H1 (cell line): ENCODE data around the gene ARHGAP4. TPM values are rescaled to one million over a fixed set of nuclear protein-coding genes. Genes with fewer than 3 reads are reported as not detected.

ENCODE experiments used
- CTCF ChIA-PET: fragments of 300-600 bp; sonication (Branson Sonifier 250); formaldehyde crosslinking; loops from one replicate; lab custom pipeline; 2021; ENCODE audit not compliant: partially characterized antibody; lab: Charles Lee
- POLR2A ChIA-PET: fragments of 300-600 bp; sonication (Branson Sonifier 250); formaldehyde crosslinking; loops from one replicate; lab custom pipeline; 2021; ENCODE audit warnings: inconsistent platforms; ENCODE audit not compliant: partially characterized antibody; lab: Charles Lee
- DNase-seq, 2 experiments: peaks; one replicate each; pipeline versions ENCODE4 v3.0.0 to v3.0.0-alpha.2; 2010 to 2022; ENCODE audit warnings: low spot score in 2 of 2, low read depth in 1 of 2, mixed read lengths in 1 of 2
- FAIRE-seq: peaks from 2 replicates; lab custom pipeline; 2011; peaks lifted over from hg19 to GRCh38; lab: Jason Lieb, UNC
- H2AFZ ChIP-seq: 2 replicates; pipeline ENCODE4 v1.8.1; 2012; ENCODE audit warnings: low read length, inconsistent platforms
- H2AK5ac ChIP-seq: 2 replicates; pipeline ENCODE4 v1.6.1; 2013; ENCODE audit warnings: low read depth, low read length
- H2BK120ac ChIP-seq: replicated peaks from 2 replicates; pipeline ENCODE3; 2013; ENCODE audit warnings: low read depth, low read length, inconsistent platforms
- H2BK12ac ChIP-seq: 2 replicates; pipeline ENCODE4 v1.6.1; 2013; ENCODE audit warnings: low read depth, low read length
- H2BK15ac ChIP-seq: 2 replicates; pipeline ENCODE4 v1.6.1; 2013; ENCODE audit warnings: low read length
- H2BK20ac ChIP-seq: 2 replicates; pipeline ENCODE4 v1.6.1; 2013; ENCODE audit warnings: low read length
- H2BK5ac ChIP-seq: 2 replicates; pipeline ENCODE4 v1.6.1; 2013; ENCODE audit warnings: low read depth, low read length
- H3K14ac ChIP-seq: 2 replicates; pipeline ENCODE4 v1.6.1; 2013; ENCODE audit warnings: inconsistent platforms; ENCODE audit not compliant: insufficient read length
- H3K18ac ChIP-seq: 2 replicates; pipeline ENCODE4 v1.6.1; 2013; ENCODE audit warnings: low read length; ENCODE audit errors: extremely low read depth
- H3K23ac ChIP-seq: 2 replicates; pipeline ENCODE4 v1.6.1; 2013; ENCODE audit warnings: inconsistent platforms; ENCODE audit not compliant: insufficient read length
- H3K23me2 ChIP-seq: 2 replicates; pipeline ENCODE4 v1.6.1; 2013; ENCODE audit warnings: low read depth, low read length
- H3K27ac ChIP-seq: 2 replicates; pipeline ENCODE4 v1.6.1; 2011; ENCODE audit warnings: low read depth, low read length, inconsistent platforms
- H3K27me3 ChIP-seq, 4 experiments: replicated peaks in 1 of 4; 1 replicate in 1 of 4; 2 replicates in 3 of 4; pipeline versions ENCODE4 v1.6.1 to v1.8.1; 2011 to 2013; ENCODE audit warnings: low read length in 3 of 4, mild to moderate bottlenecking in 3 of 4, inconsistent platforms in 2 of 4, mixed read lengths in 2 of 4, moderate library complexity in 1 of 4; ENCODE audit not compliant: control insufficient read depth in 3 of 4, insufficient read depth in 3 of 4; ENCODE audit errors: extremely low read depth in 1 of 4
- H3K36me3 ChIP-seq, 4 experiments: 2 replicates each; pipeline versions ENCODE4 v1.6.1 to v1.8.1; 2011 to 2013; ENCODE audit warnings: mild to moderate bottlenecking in 4 of 4, low read length in 3 of 4, moderate library complexity in 2 of 4, control low read depth in 1 of 4, inconsistent platforms in 1 of 4; ENCODE audit not compliant: insufficient read depth in 4 of 4, control insufficient read depth in 2 of 4
- H3K4ac ChIP-seq: replicated peaks from 2 replicates; pipeline ENCODE3; 2013; ENCODE audit warnings: low read length, low read depth, mixed read lengths, inconsistent platforms; ENCODE audit not compliant: insufficient read length
- H3K4me1 ChIP-seq, 4 experiments: replicated peaks in 1 of 4; 1 replicate in 1 of 4; 2 replicates in 3 of 4; pipeline versions ENCODE4 v1.6.1 to v1.8.1; 2011 to 2013; ENCODE audit warnings: low read length in 3 of 4, inconsistent platforms in 2 of 4, mixed read lengths in 1 of 4; ENCODE audit not compliant: insufficient read depth in 4 of 4, control insufficient read depth in 3 of 4
- H3K4me2 ChIP-seq, 2 experiments: 2 replicates each; pipeline versions ENCODE4 v1.6.1 to v1.8.1; 2011 to 2013; ENCODE audit warnings: low read depth in 2 of 2, low read length in 2 of 2, control low read depth in 1 of 2, inconsistent platforms in 1 of 2, mild to moderate bottlenecking in 1 of 2; ENCODE audit not compliant: insufficient read depth in 1 of 2
- H3K4me3 ChIP-seq, 4 experiments: fragments of 200-600, 300-600 bp in 1 of 4; sonication (generic), shearing (Covaris generic), sonication (Bioruptor Twin) in 1 of 4; 2 replicates each; pipeline versions ENCODE4 v1.5.1 to v1.8.1; 2011 to 2016; ENCODE audit warnings: low read length in 4 of 4, low read depth in 3 of 4, control low read depth in 2 of 4, inconsistent platforms in 2 of 4, mild to moderate bottlenecking in 2 of 4, mixed read lengths in 1 of 4, moderate library complexity in 1 of 4; ENCODE audit not compliant: insufficient read depth in 2 of 4; ENCODE audit errors: extremely low read depth in 1 of 4
- H3K56ac ChIP-seq: replicated peaks from 2 replicates; pipeline ENCODE3; 2013; ENCODE audit warnings: low read depth, mild to moderate bottlenecking, mixed read lengths, low read length, inconsistent platforms; ENCODE audit not compliant: insufficient read length
- H3K79me1 ChIP-seq: 2 replicates; pipeline ENCODE4 v1.6.1; 2013; ENCODE audit warnings: low read depth, low read length, control low read depth
- H3K79me2 ChIP-seq, 2 experiments: 2 replicates each; pipeline versions ENCODE4 v1.6.1 to v1.8.1; 2012 to 2013; ENCODE audit warnings: low read length in 2 of 2, mild to moderate bottlenecking in 2 of 2, inconsistent platforms in 1 of 2; ENCODE audit not compliant: insufficient read depth in 2 of 2, control insufficient read depth in 1 of 2
- H3K9ac ChIP-seq, 4 experiments: replicated peaks in 1 of 4; 1 replicate in 1 of 4; 2 replicates in 3 of 4; pipeline versions ENCODE4 v1.6.1 to v1.8.1; 2011 to 2013; ENCODE audit warnings: low read depth in 3 of 4, low read length in 3 of 4, control low read depth in 2 of 4, mild to moderate bottlenecking in 2 of 4, moderate library complexity in 2 of 4, inconsistent platforms in 1 of 4; ENCODE audit errors: extremely low read depth in 1 of 4
- H3K9me3 ChIP-seq, 2 experiments: 2 replicates each; pipeline versions ENCODE4 v1.6.1 to v1.8.1; 2012 to 2013; ENCODE audit warnings: mild to moderate bottlenecking in 2 of 2, moderate library complexity in 2 of 2, control low read depth in 1 of 2, inconsistent platforms in 1 of 2, low read depth in 1 of 2, low read length in 1 of 2, mixed read lengths in 1 of 2; ENCODE audit not compliant: insufficient read depth in 2 of 2
- H4K20me1 ChIP-seq, 2 experiments: replicated peaks in 1 of 2; 2 replicates each; pipeline versions ENCODE3 to v1.8.1; 2011 to 2013; ENCODE audit warnings: inconsistent platforms in 2 of 2, low read length in 2 of 2, mild to moderate bottlenecking in 1 of 2; ENCODE audit not compliant: insufficient read depth in 2 of 2, control insufficient read depth in 1 of 2
- H4K5ac ChIP-seq: 2 replicates; pipeline ENCODE4 v1.6.1; 2013; ENCODE audit warnings: low read length, low read depth, mixed read lengths, inconsistent platforms; ENCODE audit not compliant: insufficient read length
- H4K8ac ChIP-seq: 2 replicates; pipeline ENCODE4 v1.8.0; 2013; ENCODE audit warnings: mild to moderate bottlenecking, moderate library complexity, low read length, inconsistent platforms; ENCODE audit not compliant: insufficient read depth; ENCODE audit errors: extremely low read depth
- H4K91ac ChIP-seq: replicated peaks from 2 replicates; pipeline ENCODE3; 2013; ENCODE audit warnings: low read length, mixed read lengths, inconsistent platforms; ENCODE audit not compliant: insufficient read length
- BCL11A ChIP-seq, 2 experiments: IDR thresholded peaks; one replicate each; pipeline ENCODE4 v1.6.1; 2011; ENCODE audit warnings: low read depth in 2 of 2, low read length in 2 of 2, mild to moderate bottlenecking in 2 of 2
- BRCA1 ChIP-seq: IDR thresholded peaks from 2 replicates; pipeline ENCODE4 v1.6.1; 2012; ENCODE audit warnings: low read depth, low read length, improper control_type of control experiment
- CHD2 ChIP-seq: IDR thresholded peaks from 2 replicates; pipeline ENCODE4 v1.6.1; 2012; ENCODE audit warnings: low read length, improper control_type of control experiment
- CREB1 ChIP-seq: IDR thresholded peaks from 2 replicates; pipeline ENCODE4 v1.6.1; 2012; ENCODE audit warnings: inconsistent platforms
- POU5F1 ChIP-seq: IDR thresholded peaks from 2 replicates; pipeline ENCODE4 v1.6.1; 2011; ENCODE audit warnings: low read depth, mild to moderate bottlenecking, low read length, moderate library complexity
- RFX5 ChIP-seq: IDR thresholded peaks from 2 replicates; pipeline ENCODE4 v1.6.1; 2011; ENCODE audit warnings: low read depth, low read length, improper control_type of control experiment, borderline replicate concordance
- TAF1 ChIP-seq: IDR thresholded peaks from 2 replicates; pipeline ENCODE4 v1.6.1; 2011; ENCODE audit warnings: mild to moderate bottlenecking, low read depth, low read length
- TAF7 ChIP-seq: optimal IDR thresholded peaks from 2 replicates; pipeline ENCODE3; 2011; ENCODE audit warnings: low read depth, mild to moderate bottlenecking, inconsistent platforms, low read length, moderate library complexity, borderline replicate concordance
- TBP ChIP-seq: IDR thresholded peaks from 2 replicates; pipeline ENCODE4 v1.6.1; 2011; ENCODE audit warnings: low read depth, low read length, improper control_type of control experiment
- TEAD4 ChIP-seq: IDR thresholded peaks from 2 replicates; pipeline ENCODE4 v1.6.1; 2012; ENCODE audit warnings: low read depth, low read length, inconsistent platforms, mixed read lengths
- YY1 ChIP-seq: IDR thresholded peaks from 2 replicates; pipeline ENCODE4 v1.6.1; 2011; ENCODE audit warnings: low read depth, mild to moderate bottlenecking, low read length
- WGBS, 2 experiments: shearing (Covaris generic) in 1 of 2; methylation state at CpG; one replicate each; pipeline versions ENCODE4 v1.1.6 to v1.1.7; 2013 to 2015; ENCODE audit warnings: low lambda C conversion rate in 2 of 2, mixed read lengths in 2 of 2, inconsistent platforms in 1 of 2, low coverage in 1 of 2, missing lambda C conversion rate in 1 of 2; ENCODE audit not compliant: insufficient replicate concordance in 2 of 2, insufficient coverage in 1 of 2, insufficient read length in 1 of 2; ENCODE audit errors: extremely low coverage in 1 of 2, missing lambda C conversion rate in 1 of 2; 5-methylcytosine and 5-hydroxymethylcytosine counted together
- polyA plus RNA-seq, 7 experiments: library from polyadenylated mRNA; depleted of rRNA in 3 of 7; stranded (reverse) in 5 of 7; unstranded in 2 of 7; fragments of >200 nt in 5 of 7; fragments of 200-250 nt in 2 of 7; gene quantifications; 1 replicate in 5 of 7; 2 replicates in 1 of 7; 4 replicates in 1 of 7; pipeline versions ENCODE4 v1.2.1 to v1.2.3, GENCODE V29; 2011 to 2013; ENCODE audit warnings: missing spikeins in 2 of 7, mixed read lengths in 2 of 7
- total RNA-seq: library from RNA; stranded (reverse); fragmentation: NEBNext Ultra II Directional; extraction: Animal tissue kit (Norgen Biotek cat#: 25700); gene quantifications from 2 replicates; pipeline ENCODE4 v1.2.1, GENCODE V29; 2021
- TF ChIP-seq, protein P1 (sequence below): IDR thresholded peaks from 2 replicates; pipeline ENCODE4 v1.6.1; 2011; ENCODE audit warnings: low read depth, mild to moderate bottlenecking, low read length; ENCODE audit not compliant: insufficient read depth

Gene ARHGAP4
- total and polyA plus RNA-seq, 2 of the 8 experiments (the other 6 are each of a cell fraction or from before 2014, with no cell fraction given), result 23.9 to 26.0 TPM

DNA sequence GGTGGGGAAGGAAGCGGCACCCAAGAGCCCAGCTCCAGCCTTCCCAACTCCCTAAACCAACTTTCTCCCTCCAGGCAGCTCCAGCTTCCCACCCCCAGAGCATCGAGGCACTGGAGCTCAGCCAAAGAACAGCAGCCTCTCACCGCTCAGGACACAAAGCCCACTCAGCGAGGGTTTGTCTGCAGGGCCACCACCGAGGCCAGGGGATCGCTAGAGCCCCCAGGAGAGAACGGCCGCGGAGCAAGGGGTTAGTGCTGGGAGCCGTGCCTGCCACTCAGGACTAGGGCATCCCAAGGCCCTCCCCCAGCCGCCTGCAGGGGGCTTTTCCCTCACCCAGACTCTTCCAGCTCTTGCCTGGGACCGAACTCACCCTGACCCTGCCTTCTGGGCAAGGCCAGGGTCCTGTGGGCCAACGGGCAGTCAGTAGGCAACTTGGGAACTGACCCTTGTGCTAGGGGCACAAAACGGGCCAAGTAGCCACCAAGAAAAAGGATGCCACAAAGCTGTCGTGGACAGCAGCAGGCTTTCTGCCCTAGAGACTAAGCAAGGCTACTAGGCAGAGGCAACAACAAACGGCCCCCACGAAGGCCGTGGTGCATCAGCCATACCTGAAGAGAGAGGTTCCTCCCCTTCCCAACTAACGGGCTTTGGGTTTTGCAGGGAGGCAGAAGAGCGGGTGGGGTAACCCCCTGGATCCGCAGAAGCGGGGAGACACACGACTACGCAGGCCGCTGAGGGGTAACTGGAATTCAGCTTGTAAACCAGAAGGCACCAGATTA is 43.2 kb upstream of the ARHGAP4 start:
- Histone ChIP-seq H3K79me2 (peaks cover 44 to 64% of the 10 kb centered on the region in 2 experiments), H3K4me1 (peaks cover 4 to 26% (median 16%) of the 10 kb centered on the region in 4 experiments), H3K56ac (no peak overlapping the region), H2AK5ac (no peak overlapping the region), H3K4me3 (peak overlapping the region; percentile 64 to 99 (median 82)), H3K23me2 (peaks cover 8% of the 10 kb centered on the region; the same call in 1 of the 2 replicates), H2BK15ac (no peak overlapping the region), H4K5ac (no peak overlapping the region), H2BK120ac (no peak overlapping the region), H3K14ac (no peak overlapping the region), H3K4me2 (peak overlapping the region; percentile 66 to 85), H3K9ac (peak overlapping the region in 2 of 4 experiments; percentile 8 to 30; a peak in 2 of 7 replicates), H2AFZ (no peak overlapping the region), H2BK5ac (no peak overlapping the region), H3K36me3 (no peaks in the 10 kb centered on the region), H3K79me1 (peaks cover 1% of the 10 kb centered on the region; the same call in 1 of the 2 replicates), H4K20me1 (peaks cover 18 to 29% of the 10 kb centered on the region in 2 experiments), H4K8ac (no peak overlapping the region), H3K27ac (no peak overlapping the region), H3K9me3 (no peaks in the 10 kb centered on the region), H2BK12ac (no peak overlapping the region), H2BK20ac (no peak overlapping the region), H4K91ac (no peak overlapping the region), H3K4ac (no peak overlapping the region), H3K27me3 (no peaks in the 10 kb centered on the region), H3K23ac (no peak overlapping the region), H3K18ac (no peak overlapping the region; the same call in 1 of the 2 replicates)
- no peak for DNase-seq
- FAIRE-seq, result no peak
- 14% methylated on average over 19 of the region's 25 CpGs; no CpG with 5 or more reads in 1 of the 2 experiments for WGBS, 2 experiments
- ChIA-PET POLR2A (interaction anchor here (0.9 to 4.0 kb wide), 11 partner anchors 12 to 441 kb away, joined by 3 to 26 read pairs (median 4); partner anchors contain the start of genes ARHGAP4 and RENBP), CTCF (interaction anchor here (1.0 to 11.2 kb wide), 5 partner anchors 21 to 91 kb away, joined by 4 to 102 read pairs (median 5); partner anchors contain the start of gene RENBP)
- TF ChIP-seq TEAD4, result no peak
- TF ChIP-seq POU5F1, result no peak
- TF ChIP-seq BCL11A (IDR thresholded peaks at IDR 0.05; ENCODE audit: low read depth in 2 of 2, low read length in 2 of 2), result no peak
- TF ChIP-seq TAF7, result no peak
- no peak for TF ChIP-seq TAF1
- TF ChIP-seq TBP, result no peak
- no peak for TF ChIP-seq BRCA1
- TF ChIP-seq CREB1, result no peak
- no peak for TF ChIP-seq CHD2
- TF ChIP-seq, protein P1, sequence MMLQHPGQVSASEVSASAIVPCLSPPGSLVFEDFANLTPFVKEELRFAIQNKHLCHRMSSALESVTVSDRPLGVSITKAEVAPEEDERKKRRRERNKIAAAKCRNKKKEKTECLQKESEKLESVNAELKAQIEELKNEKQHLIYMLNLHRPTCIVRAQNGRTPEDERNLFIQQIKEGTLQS, result no peak
- TF ChIP-seq YY1, result no peak
- no peak for TF ChIP-seq RFX5
